ENCODE results near the gene KLF18. TPM values are rescaled to one million over a fixed set of nuclear protein-coding genes. Genes with fewer than 3 reads are reported as not detected.

KLF18 gene
- total RNA-seq, 1 experiment from 2014 or later: not detected

GRCh38 chr1:44100183-44100868 is 41.1 kb downstream of the KLF18 start:
- Mint-ChIP-seq H3K27ac (ENCODE audit: unreplicated experiment) (no peak overlapping the region), H3K4me1 (ENCODE audit: low read depth, unreplicated experiment) (no peaks in the 10 kb centered on the region), H3K9me3 (ENCODE audit: unreplicated experiment) (no peaks in the 10 kb centered on the region), H3K27me3 (ENCODE audit: insufficient read depth, unreplicated experiment) (no peaks in the 10 kb centered on the region), H3K4me3 (ENCODE audit: unreplicated experiment) (no peak overlapping the region), H3K36me3 (ENCODE audit: insufficient read depth, unreplicated experiment) (no peaks in the 10 kb centered on the region)
- H3K4me3 ChIP-seq (ENCODE audit: low read depth, low read length): no peak overlapping the region
- no peaks in the 10 kb centered on the region for H3K9me3 ChIP-seq
- H3K36me3 ChIP-seq (ENCODE audit: control insufficient read depth, insufficient read depth, low read length): no peaks in the 10 kb centered on the region
- TF ChIP-seq CTCF (IDR thresholded peaks at IDR 0.05; ENCODE audit: insufficient read depth in 1 of 2, low read depth in 1 of 2, low read length in 1 of 2, severe bottlenecking in 1 of 2, unreplicated experiment in 1 of 2): no peak
- no peaks in the 10 kb centered on the region for H3K27me3 ChIP-seq (replicated peaks; ENCODE audit: control insufficient read depth, insufficient read depth, low read length)
- DNase-seq: no peak
- intact Hi-C loops (cut with micrococcal nuclease; ENCODE audit: unreplicated experiment): no loop called here
- POLR2A ChIA-PET: no interaction called here
- CTCF ChIA-PET: no interaction called here
- H3K4me1 ChIP-seq: no peaks in the 10 kb centered on the region
- no TSS peak for BruUV-seq (replicated peaks)

GRCh38 chr1:44094047-44094446 is 47.4 kb downstream of the KLF18 start:
- H3K36me3 Mint-ChIP-seq (ENCODE audit: insufficient read depth, unreplicated experiment): no peaks in the 10 kb centered on the region
- POLR2A ChIA-PET: no interaction called here
- DNase-seq: no peak
- H3K4me1 ChIP-seq: no peaks in the 10 kb centered on the region
- no peaks in the 10 kb centered on the region for H3K36me3 ChIP-seq (ENCODE audit: control insufficient read depth, insufficient read depth, low read length)
- H3K27me3 ChIP-seq (replicated peaks; ENCODE audit: control insufficient read depth, insufficient read depth, low read length): no peaks in the 10 kb centered on the region
- H3K4me3 ChIP-seq (ENCODE audit: low read depth, low read length): no peak overlapping the region
- no peak overlapping the region for H3K27ac Mint-ChIP-seq (ENCODE audit: unreplicated experiment)
- no peaks in the 10 kb centered on the region for H3K4me1 Mint-ChIP-seq (ENCODE audit: low read depth, unreplicated experiment)
- no TSS peak for BruUV-seq (replicated peaks)
- no peaks in the 10 kb centered on the region for H3K9me3 ChIP-seq
- H3K4me3 Mint-ChIP-seq (ENCODE audit: unreplicated experiment): no peak overlapping the region
- intact Hi-C loops (cut with micrococcal nuclease; ENCODE audit: unreplicated experiment): no loop called here
- CTCF ChIA-PET: no interaction called here
- peaks cover 4% of the 10 kb centered on the region for H3K27me3 Mint-ChIP-seq (ENCODE audit: insufficient read depth, unreplicated experiment)
- no peak for TF ChIP-seq CTCF (IDR thresholded peaks at IDR 0.05; ENCODE audit: insufficient read depth in 1 of 2, low read depth in 1 of 2, low read length in 1 of 2, severe bottlenecking in 1 of 2, unreplicated experiment in 1 of 2)
- H3K9me3 Mint-ChIP-seq (ENCODE audit: unreplicated experiment): no peaks in the 10 kb centered on the region

GRCh38 chr1:44090429-44091252 is 50.8 kb downstream of the KLF18 start:
- intact Hi-C loops (cut with micrococcal nuclease; ENCODE audit: unreplicated experiment): no loop called here
- POLR2A ChIA-PET: no interaction called here
- no peak for TF ChIP-seq CTCF (IDR thresholded peaks at IDR 0.05; ENCODE audit: insufficient read depth in 1 of 2, low read depth in 1 of 2, low read length in 1 of 2, severe bottlenecking in 1 of 2, unreplicated experiment in 1 of 2)
- H3K27me3 Mint-ChIP-seq (ENCODE audit: insufficient read depth, unreplicated experiment): peaks cover 4% of the 10 kb centered on the region
- CTCF ChIA-PET: no interaction called here
- Histone ChIP-seq H3K9me3 (no peaks in the 10 kb centered on the region), H3K27me3 (replicated peaks; ENCODE audit: control insufficient read depth, insufficient read depth, low read length) (no peaks in the 10 kb centered on the region), H3K4me3 (ENCODE audit: low read depth, low read length) (no peak overlapping the region), H3K4me1 (no peaks in the 10 kb centered on the region), H3K36me3 (ENCODE audit: control insufficient read depth, insufficient read depth, low read length) (no peaks in the 10 kb centered on the region)
- no peaks in the 10 kb centered on the region for H3K36me3 Mint-ChIP-seq (ENCODE audit: insufficient read depth, unreplicated experiment)
- BruUV-seq (replicated peaks): no TSS peak
- no peaks in the 10 kb centered on the region for H3K4me1 Mint-ChIP-seq (ENCODE audit: low read depth, unreplicated experiment)
- H3K9me3 Mint-ChIP-seq (ENCODE audit: unreplicated experiment): peaks cover 6% of the 10 kb centered on the region
- DNase-seq: no peak
- no peak overlapping the region for H3K27ac Mint-ChIP-seq (ENCODE audit: unreplicated experiment)
- no peak overlapping the region for H3K4me3 Mint-ChIP-seq (ENCODE audit: unreplicated experiment)

All from Caco-2 (cell line).